Measurements from ENCODE around the gene COBLL1. TPM values are rescaled to one million over a fixed set of nuclear protein-coding genes. Genes with fewer than 3 reads are reported as not detected.

The COBLL1 gene
- total RNA-seq, 2 experiments from 2014 or later: 0.28 to 0.45 TPM

DNA sequence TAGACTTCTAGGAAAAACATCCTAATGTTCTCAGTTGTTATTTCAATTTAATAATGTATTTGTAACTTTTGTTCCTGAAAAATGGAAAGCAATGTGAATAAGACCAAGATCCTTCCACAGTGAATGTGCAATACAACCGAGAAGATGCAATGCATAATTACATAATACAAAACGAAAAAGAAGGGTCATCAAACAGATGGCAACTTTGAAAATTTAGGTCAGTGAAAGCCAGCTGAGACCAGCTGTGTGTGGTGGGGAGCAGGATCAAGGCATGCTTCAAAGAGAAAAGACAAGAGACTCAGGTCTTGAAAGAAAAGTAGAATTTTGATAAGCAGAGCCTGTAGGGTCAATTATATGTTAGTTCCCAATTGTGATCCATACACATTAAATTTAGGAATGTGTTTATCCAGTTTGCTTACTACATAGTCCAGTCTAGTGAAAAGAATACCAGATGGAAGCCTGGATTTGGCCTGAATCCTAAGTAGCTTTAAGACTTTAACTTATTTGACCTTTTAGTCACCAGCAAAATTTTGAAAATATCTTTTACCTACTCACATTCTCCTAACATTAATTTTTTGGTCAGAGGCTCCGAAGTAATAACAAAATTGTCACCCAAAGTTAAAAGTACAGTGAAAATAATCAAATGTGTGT lies 93.7 kb downstream of the COBLL1 start:
- no peaks in the 10 kb centered on the region for H3K4me1 Mint-ChIP-seq
- no peak for DNase-seq
- no peaks in the 10 kb centered on the region for H3K36me3 Mint-ChIP-seq
- no peaks in the 10 kb centered on the region for H3K27me3 Mint-ChIP-seq
- H3K4me3 Mint-ChIP-seq: no peak overlapping the region
- no peaks in the 10 kb centered on the region for H3K9me3 Mint-ChIP-seq
- no peak overlapping the region for H3K27ac Mint-ChIP-seq

DNA sequence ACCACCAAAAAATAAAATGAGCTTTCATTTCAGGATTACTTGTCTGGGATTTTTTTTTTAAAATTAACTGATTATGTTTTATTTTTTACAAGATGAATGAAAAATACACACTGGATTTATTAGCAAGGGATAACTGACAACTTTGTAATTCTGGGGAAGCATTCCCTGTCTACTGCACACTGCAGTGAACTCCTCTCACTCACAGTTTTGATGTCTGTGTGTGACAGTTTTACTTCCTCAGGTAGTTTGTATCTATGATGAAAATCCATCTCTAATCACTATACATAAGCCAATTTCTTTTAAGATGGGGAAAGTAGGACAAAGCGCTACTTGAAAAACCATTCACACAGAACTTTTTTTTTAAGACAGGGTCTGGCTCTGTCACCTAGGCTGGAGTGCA lies 94.5 kb downstream of the COBLL1 start:
- Mint-ChIP-seq H3K4me3 (no peak overlapping the region), H3K9me3 (no peaks in the 10 kb centered on the region), H3K27me3 (no peaks in the 10 kb centered on the region), H3K27ac (no peak overlapping the region), H3K4me1 (no peaks in the 10 kb centered on the region), H3K36me3 (peaks cover 1% of the 10 kb centered on the region)
- DNase-seq: no peak

DNA sequence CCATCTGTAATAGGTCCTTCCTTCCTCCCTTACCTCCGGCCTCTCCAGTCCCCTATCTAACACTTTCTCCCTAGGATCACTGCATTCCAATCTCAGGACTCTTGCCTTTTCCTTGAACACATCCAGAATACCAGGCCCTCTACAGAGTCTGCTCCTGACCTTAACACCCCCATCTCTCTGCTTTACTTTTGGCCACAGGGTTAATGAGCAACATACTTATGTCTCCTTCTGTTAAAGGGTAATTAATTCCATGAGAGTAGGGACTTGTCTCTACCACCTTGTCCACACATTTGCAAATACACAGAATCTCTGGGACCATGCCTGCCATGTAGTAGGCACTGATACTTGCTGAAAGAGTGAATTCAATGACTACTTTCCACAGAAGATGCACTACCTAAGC lies 94.9 kb downstream of the COBLL1 start:
- Mint-ChIP-seq H3K27ac (no peak overlapping the region), H3K36me3 (peaks cover 1% of the 10 kb centered on the region), H3K4me3 (no peak overlapping the region), H3K4me1 (no peaks in the 10 kb centered on the region), H3K27me3 (no peaks in the 10 kb centered on the region), H3K9me3 (no peaks in the 10 kb centered on the region)
- no peak for DNase-seq

DNA sequence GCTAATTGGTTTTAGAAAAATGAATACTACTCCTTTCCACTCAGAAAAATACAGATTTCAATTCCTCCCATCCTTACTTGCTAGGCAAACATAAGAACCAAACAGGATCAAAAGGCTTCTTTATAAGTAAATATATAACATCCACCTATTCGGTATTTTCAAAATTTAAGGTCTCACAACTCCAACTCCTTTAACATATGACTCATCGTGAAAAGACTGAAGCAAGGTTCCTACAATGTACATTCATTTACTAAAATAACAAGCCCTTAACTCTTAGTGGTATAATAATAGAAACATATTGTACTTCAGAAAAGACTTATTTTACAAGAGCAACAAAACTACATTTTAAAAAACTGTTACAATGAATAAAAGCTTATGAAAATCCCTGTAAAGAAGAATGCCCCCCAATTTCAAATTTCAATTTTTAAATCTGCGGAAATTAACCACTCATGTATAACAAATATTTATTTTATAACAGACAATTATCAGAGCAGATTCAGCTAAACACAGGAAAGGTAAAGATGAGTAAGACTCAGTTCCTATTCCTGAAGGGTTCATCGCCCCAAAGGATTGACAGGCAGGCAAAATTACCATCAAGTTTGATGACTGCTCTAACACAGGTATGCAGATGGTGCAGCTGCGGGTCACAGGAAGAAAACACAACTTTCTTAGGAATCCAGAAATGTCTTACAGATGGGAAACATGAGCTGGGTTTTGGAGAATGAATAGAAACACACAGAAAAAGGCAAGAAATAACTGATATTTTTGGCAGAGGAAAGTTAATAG lies 96.4 kb downstream of the COBLL1 start:
- no peaks in the 10 kb centered on the region for H3K27me3 Mint-ChIP-seq

DNA sequence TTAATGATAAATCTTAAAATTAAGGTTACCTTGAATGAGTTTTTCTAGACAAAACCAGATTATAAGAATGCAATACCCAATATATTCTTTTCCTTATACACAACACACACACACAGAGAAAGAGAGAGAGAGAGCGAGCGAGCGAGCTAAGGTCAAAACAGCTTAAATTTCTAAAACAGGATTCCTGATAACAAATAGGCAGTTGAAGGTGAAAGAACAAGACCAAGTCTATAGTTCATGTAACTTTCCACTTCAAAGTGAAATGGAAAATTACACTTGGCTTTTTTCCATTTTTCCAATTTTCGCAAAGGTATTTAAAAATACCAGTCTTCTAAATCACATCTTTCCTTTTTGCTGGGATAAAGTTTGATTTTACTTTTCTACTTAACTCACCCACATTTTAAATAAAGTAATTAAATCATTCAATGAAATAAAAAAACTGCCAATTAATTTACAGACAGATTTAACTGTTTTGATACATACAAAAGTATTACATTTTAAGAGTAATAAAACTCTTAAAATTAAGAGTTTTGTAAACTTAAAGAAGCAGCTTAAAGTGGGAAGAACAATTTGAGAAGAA lies 98.8 kb downstream of the COBLL1 start:
- Mint-ChIP-seq H3K27ac (no peak overlapping the region), H3K4me1 (peaks cover 3% of the 10 kb centered on the region), H3K4me3 (no peak overlapping the region), H3K9me3 (no peaks in the 10 kb centered on the region), H3K27me3 (no peaks in the 10 kb centered on the region), H3K36me3 (peaks cover 1% of the 10 kb centered on the region)
- no peak for DNase-seq

More for the DNA sequence above, 96.4 kb downstream of the COBLL1 start:
- Mint-ChIP-seq H3K27ac (no peak overlapping the region), H3K36me3 (peaks cover 1% of the 10 kb centered on the region), H3K4me1 (no peaks in the 10 kb centered on the region), H3K4me3 (no peak overlapping the region), H3K9me3 (no peaks in the 10 kb centered on the region)
- DNase-seq: no peak

DNA sequence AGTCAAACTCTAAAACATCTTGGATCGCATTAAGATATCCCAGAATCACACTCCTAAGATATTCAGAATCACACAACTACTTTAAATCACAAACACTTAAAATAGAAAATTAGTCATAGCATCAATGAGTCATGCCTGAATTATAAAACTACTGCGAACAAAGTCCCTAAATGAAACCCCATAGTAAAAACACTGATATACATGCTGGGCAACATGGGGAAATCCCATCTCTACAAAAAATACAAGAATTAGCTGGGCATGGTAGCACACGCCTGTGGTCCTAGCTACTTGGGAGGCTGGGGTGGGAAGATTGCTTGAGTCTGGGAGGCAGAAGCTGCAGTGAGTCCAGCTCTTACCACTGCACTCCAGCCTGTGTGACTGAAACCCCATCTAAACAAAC lies 101.7 kb downstream of the COBLL1 start:
- H3K27me3 Mint-ChIP-seq: no peaks in the 10 kb centered on the region
- no peak for DNase-seq
- no peak overlapping the region for H3K27ac Mint-ChIP-seq
- H3K36me3 Mint-ChIP-seq: peaks cover 1% of the 10 kb centered on the region
- no peak overlapping the region for H3K4me3 Mint-ChIP-seq
- peaks cover 3% of the 10 kb centered on the region for H3K4me1 Mint-ChIP-seq
- no peaks in the 10 kb centered on the region for H3K9me3 Mint-ChIP-seq

DNA sequence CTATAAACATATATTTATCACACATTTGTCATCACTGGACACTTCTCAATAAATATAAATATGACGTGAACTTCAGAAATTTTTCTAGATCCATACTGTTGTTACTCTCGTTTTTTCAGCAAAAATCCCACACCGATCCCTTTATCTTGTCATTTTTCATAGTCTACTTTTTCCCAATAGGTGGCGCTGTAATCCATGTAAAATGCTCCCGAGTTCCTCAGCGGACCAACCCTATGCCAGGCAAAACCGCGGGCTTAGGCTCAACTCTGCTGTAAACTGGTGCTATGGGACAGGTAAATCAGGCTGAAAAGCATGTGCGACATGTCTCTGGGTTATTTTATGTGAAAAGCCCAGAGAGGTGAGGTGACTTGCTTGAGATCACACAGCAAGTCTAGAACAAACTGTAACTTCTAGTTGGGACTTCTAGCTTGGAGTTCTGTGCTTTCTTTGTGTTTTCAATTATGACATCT lies 104.0 kb downstream of the COBLL1 start:
- H3K27ac Mint-ChIP-seq: no peak overlapping the region
- peaks cover 1% of the 10 kb centered on the region for H3K36me3 Mint-ChIP-seq
- DNase-seq: peak; percentile 1
- H3K4me1 Mint-ChIP-seq: peaks cover 3% of the 10 kb centered on the region
- H3K9me3 Mint-ChIP-seq: no peaks in the 10 kb centered on the region
- peaks cover 4% of the 10 kb centered on the region for H3K27me3 Mint-ChIP-seq
- no peak overlapping the region for H3K4me3 Mint-ChIP-seq

DNA sequence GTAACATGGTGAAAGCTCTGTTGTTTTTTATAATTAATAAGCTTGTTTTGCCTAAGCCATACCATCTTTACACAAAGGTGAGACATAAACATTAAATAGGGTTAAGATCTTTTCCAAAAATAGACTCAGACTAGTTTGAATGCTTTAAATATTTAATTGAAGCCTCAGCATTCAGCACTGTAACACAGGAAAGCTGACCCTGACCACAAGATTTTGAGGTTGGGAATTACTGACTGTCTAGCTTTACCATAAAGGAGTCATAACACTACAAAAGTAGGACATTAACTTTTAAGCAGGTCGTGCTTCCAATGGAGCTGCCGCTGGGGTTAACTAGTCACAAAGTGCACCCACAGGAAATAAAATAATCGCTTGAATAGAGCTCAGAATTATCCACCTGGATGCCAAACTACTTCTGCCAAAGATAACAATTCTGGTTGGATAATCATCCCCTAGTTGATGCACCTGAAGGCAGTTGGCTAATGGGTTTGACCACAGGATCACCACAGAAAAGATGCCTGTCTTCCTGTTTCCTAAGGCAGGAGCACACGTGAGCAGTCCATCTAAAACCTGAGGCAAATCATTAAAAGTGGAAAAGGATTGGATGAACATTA lies 106.2 kb downstream of the COBLL1 start:
- H3K36me3 Mint-ChIP-seq: no peaks in the 10 kb centered on the region
- H3K27ac Mint-ChIP-seq: no peak overlapping the region
- DNase-seq: no peak

DNA sequence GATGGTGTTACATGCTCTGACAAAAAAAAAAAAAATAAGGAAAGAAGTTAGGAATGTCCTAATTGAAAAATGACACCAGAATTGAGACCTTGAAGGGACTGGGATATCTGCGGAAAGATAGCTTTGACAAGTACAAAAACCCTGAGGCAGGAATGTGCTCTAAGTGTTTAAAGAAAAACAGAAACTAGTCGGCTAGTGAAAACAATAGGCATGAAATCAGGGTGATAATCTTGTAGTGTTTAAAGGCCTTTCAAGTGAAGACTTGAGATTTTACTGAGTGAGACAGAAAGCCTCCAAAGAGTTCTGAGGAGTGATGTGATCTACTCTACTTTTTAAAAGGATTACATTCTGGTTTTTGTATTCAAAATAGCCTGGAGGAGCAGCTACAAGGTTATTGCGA lies 107.4 kb downstream of the COBLL1 start:
- H3K36me3 Mint-ChIP-seq: no peaks in the 10 kb centered on the region
- DNase-seq: no peak
- no peaks in the 10 kb centered on the region for H3K9me3 Mint-ChIP-seq
- no peak overlapping the region for H3K27ac Mint-ChIP-seq
- no peak overlapping the region for H3K4me3 Mint-ChIP-seq
- no peaks in the 10 kb centered on the region for H3K4me1 Mint-ChIP-seq
- H3K27me3 Mint-ChIP-seq: peaks cover 4% of the 10 kb centered on the region

More for the DNA sequence above, 106.2 kb downstream of the COBLL1 start:
- Mint-ChIP-seq H3K27me3 (peaks cover 4% of the 10 kb centered on the region), H3K9me3 (no peaks in the 10 kb centered on the region), H3K4me3 (no peak overlapping the region), H3K4me1 (peaks cover 3% of the 10 kb centered on the region)

DNA sequence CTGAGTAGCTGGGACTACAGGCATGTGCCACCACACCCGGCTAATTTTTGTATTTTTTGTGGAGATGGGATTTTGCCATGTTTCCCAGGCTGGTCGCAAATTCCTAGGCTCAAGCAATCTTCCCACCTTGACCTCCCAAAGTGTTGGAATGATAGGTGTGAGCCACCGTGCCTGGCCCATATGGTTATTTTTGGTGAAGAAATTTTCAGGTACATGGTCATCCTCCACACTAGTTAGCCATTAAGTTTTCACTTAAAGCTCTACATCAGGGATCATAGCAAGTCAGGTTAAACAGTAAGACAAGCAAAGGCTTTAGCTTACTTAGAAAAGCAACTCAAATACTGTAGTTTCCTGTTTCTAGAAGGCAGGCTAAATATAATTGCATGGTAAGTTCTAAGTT lies 116.1 kb downstream of the COBLL1 start:
- no peaks in the 10 kb centered on the region for H3K4me1 Mint-ChIP-seq
- H3K36me3 Mint-ChIP-seq: no peaks in the 10 kb centered on the region
- H3K4me3 Mint-ChIP-seq: no peak overlapping the region
- no peaks in the 10 kb centered on the region for H3K27me3 Mint-ChIP-seq
- DNase-seq: no peak
- H3K27ac Mint-ChIP-seq: no peak overlapping the region
- H3K9me3 Mint-ChIP-seq: no peaks in the 10 kb centered on the region

DNA sequence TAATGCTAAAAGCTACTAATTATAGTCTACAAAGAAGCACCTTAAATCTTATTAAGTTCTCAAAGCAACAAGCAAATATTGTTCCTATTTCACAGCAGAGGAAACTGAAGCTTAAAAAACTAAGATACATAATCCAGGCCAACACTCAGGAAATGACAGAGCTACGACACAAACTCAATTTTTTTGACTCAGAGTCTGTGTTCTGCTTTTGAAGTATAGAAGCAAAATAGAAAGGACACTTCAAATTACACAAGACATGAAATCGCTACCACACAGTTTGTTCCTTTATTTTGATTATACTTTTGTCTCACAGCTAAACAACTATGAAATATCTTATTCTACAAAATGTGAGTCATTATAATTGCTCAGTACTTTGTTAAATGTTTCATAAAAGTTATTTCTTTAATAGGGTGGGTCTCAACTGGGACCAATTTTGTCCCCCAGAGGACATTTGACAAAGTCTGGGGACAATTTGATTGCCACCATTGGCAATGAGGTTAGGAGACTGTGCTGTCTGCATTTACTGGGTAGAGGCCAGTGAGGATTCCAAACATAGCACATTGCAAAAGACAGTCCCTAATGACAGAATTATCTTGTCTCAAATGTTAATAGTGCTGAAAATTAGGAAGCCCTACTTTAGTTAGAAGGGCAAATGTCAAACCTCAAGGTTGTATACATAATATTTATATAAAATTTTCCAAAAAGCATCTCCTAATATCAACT lies 118.8 kb downstream of the COBLL1 start:
- Mint-ChIP-seq H3K36me3 (no peaks in the 10 kb centered on the region), H3K9me3 (no peaks in the 10 kb centered on the region), H3K4me3 (no peak overlapping the region), H3K27ac (no peak overlapping the region), H3K4me1 (no peaks in the 10 kb centered on the region), H3K27me3 (no peaks in the 10 kb centered on the region)
- DNase-seq: no peak

DNA sequence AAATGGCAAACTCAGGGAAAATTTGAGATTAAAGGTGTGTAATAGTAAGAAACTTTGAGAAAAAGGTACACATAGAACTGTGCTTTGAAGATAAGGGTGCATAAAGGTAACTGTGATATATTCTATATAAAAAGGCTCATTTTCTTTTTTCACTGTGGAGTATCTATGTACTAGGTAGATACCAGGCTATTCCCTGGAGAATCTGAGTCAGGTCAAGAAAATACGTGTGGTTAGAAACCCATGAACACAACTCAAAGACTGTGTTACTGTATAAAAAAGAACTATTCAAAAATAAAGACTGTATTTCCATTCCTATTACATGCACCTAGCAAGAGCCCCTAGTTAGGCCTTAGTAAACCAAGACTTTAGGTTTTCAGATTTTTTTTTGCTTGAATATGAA lies 120.2 kb downstream of the COBLL1 start:
- no peaks in the 10 kb centered on the region for H3K9me3 Mint-ChIP-seq
- no peak overlapping the region for H3K4me3 Mint-ChIP-seq
- H3K4me1 Mint-ChIP-seq: no peaks in the 10 kb centered on the region
- no peak overlapping the region for H3K27ac Mint-ChIP-seq
- H3K36me3 Mint-ChIP-seq: no peaks in the 10 kb centered on the region
- no peaks in the 10 kb centered on the region for H3K27me3 Mint-ChIP-seq
- no peak for DNase-seq

DNA sequence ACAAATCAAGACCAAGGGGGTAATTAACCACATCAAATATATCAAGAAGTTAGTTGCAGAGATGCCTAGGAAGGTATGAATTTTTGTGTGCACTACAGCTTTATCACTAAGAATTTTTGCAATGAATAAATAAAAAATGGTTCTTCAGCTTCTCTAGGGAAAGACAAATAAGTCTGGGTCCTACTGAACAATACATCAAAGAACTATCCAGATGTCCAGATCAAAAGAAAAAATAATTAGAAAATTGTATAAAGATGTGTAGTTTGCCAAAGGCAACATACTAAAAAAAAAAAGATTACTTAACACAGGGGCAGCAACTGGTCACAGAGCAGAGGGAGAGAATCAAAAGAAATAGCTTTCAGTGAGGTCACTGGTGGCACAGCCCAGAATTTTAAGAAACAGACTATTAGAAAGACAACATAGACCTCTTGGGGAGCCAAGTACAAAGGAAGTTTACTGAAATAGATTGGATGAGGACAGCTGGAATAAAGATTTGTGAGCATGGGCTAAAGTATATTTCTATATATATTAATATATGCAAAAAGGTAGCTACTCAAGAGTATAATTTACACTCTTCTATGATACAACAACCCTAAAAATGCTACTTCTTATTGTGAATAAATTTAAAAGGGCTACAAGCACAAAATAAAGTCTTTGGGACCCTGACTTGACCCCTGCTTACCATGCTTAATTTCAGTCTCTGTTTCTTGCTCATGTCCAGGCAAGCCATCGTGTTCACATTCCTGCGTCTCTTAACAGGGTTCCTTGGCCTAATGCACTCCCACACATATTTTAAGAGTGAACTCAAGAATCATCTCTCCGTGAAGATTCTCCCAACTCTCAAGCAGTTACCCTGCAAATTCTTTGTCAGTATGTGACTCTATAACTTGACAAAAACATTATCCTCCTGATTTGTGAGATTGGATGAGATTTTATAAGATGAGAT lies 121.4 kb downstream of the COBLL1 start:
- Mint-ChIP-seq H3K36me3 (no peaks in the 10 kb centered on the region), H3K27me3 (no peaks in the 10 kb centered on the region), H3K4me1 (no peaks in the 10 kb centered on the region), H3K27ac (no peak overlapping the region), H3K9me3 (no peaks in the 10 kb centered on the region), H3K4me3 (no peak overlapping the region)
- DNase-seq: no peak
